GM12873 (cell line): ENCODE data around the gene DHX57.

Experiments used
- CTCF ChIP-seq: IDR thresholded peaks from 2 replicates; pipeline ENCODE4 v1.5.1; 2012; ENCODE audit warnings: low read depth, mild to moderate bottlenecking, moderate library complexity, low read length, control low read depth; ENCODE audit not compliant: insufficient read depth; ENCODE audit errors: missing control alignments

Gene DHX57

GRCh38 chr2:38794235-38794946 is 81.3 kb downstream of the DHX57 start:
- no peak for TF ChIP-seq CTCF

GRCh38 chr2:38793511-38793910 is 82.2 kb downstream of the DHX57 start:
- TF ChIP-seq CTCF, result no peak

GRCh38 chr2:38792751-38793150 is 83.0 kb downstream of the DHX57 start:
- TF ChIP-seq CTCF, result no peak

- no peak for TF ChIP-seq CTCF
Observed at GRCh38 chr2:38791744-38792143, 84.0 kb downstream of the DHX57 start.

- TF ChIP-seq CTCF, result no peak
Observed at GRCh38 chr2:38789691-38790090, 86.0 kb downstream of the DHX57 start.

GRCh38 chr2:38788306-38788705 is 87.4 kb downstream of the DHX57 start:
- TF ChIP-seq CTCF, result no peak

GRCh38 chr2:38783586-38783985 is 92.1 kb downstream of the DHX57 start:
- no peak for TF ChIP-seq CTCF
